ENCODE data around the gene PLA2R1. TPM values are rescaled to one million over a fixed set of nuclear protein-coding genes. Genes with fewer than 3 reads are reported as not detected.

The PLA2R1 gene
- total and polyA plus RNA-seq, 7 experiments from 2014 or later, result not detected

Other genes starting within 250 kb of the PLA2R1 start
- 10 to 100 TPM; 18.6 to 36.5 (median 34.8) TPM for gene LY75, start 157.9 kb downstream of the PLA2R1 start, total RNA-seq
- gene LY75, start 157.9 kb downstream of the PLA2R1 start, polyA plus RNA-seq, result 10 to 100 TPM; 47.1 to 59.6 TPM
- gene ITGB6, start 137.7 kb upstream of the PLA2R1 start, total RNA-seq, result not detected
- not detected for gene ITGB6, start 137.7 kb upstream of the PLA2R1 start, polyA plus RNA-seq

Measured in naive thymus-derived CD4-positive, alpha-beta T cell (primary cell).